ENCODE results near the gene KDM4B.

The KDM4B gene

DNA sequence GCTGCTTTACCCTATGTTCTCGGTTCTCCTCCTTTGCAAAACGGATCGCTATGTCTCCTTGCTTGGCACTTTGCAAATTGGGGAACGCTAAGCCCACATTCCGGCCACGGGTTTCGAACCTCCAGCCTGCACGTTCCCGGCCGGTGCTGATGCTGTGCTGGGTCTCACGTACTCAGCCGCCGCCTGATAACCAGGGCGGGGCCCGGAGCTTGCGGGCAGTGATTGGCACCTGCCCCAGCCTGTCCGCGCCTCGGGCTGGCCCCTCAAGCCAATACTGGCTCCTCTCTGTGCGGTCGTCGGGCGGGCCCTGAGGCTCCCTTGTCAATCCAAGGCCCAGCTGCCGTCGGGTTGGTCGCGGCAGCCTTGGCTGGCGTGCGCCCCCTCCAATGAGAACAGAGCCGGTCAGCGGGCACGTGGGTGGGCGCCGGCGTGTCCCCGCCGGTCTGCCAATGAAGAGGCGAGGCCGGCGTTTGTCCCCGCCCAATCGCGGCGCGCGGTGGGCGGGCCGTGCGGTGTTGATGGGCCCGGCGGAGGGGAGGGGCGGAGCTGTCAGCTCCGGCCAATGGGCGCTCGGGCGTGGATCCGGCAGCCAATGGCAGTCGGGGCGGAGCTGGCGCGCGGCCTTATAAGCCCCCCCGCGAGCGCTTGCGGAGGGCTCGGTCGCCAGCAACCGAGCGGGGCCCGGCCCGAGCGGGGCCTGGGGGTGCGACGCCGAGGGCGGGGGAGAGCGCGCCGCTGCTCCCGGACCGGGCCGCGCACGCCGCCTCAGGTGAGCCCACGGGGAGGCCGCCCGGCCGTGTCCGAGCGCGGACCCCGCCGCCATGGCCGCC, at the start of gene KDM4B:
TSS of gene KDM4B (plus strand) at position 652 of the 830 bp plus-strand sequence. CDS start 63,778 bp downstream, outside the sequence.
- in situ Hi-C loops (cut with HindIII; ENCODE audit: low pct_ligation_motif_present, low sequenced_read_pairs), result no loop called here
- DNase-seq, result peak; percentile 99
- Histone ChIP-seq H3K27ac (no peak within 1 kb of the TSS), H3K27me3 (replicated peaks) (no peaks in the 10 kb centered on the region), H3K36me3 (replicated peaks) (no peaks in the 10 kb centered on the region), H3K4me3 (ENCODE audit: low read depth, low read length) (peak within 1 kb of the TSS; percentile 71)
- TF ChIP-seq, protein P1, sequence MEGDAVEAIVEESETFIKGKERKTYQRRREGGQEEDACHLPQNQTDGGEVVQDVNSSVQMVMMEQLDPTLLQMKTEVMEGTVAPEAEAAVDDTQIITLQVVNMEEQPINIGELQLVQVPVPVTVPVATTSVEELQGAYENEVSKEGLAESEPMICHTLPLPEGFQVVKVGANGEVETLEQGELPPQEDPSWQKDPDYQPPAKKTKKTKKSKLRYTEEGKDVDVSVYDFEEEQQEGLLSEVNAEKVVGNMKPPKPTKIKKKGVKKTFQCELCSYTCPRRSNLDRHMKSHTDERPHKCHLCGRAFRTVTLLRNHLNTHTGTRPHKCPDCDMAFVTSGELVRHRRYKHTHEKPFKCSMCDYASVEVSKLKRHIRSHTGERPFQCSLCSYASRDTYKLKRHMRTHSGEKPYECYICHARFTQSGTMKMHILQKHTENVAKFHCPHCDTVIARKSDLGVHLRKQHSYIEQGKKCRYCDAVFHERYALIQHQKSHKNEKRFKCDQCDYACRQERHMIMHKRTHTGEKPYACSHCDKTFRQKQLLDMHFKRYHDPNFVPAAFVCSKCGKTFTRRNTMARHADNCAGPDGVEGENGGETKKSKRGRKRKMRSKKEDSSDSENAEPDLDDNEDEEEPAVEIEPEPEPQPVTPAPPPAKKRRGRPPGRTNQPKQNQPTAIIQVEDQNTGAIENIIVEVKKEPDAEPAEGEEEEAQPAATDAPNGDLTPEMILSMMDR (IDR thresholded peaks at IDR 0.05; ENCODE audit: low read depth, low read length, missing control alignments), result no peak

DNA sequence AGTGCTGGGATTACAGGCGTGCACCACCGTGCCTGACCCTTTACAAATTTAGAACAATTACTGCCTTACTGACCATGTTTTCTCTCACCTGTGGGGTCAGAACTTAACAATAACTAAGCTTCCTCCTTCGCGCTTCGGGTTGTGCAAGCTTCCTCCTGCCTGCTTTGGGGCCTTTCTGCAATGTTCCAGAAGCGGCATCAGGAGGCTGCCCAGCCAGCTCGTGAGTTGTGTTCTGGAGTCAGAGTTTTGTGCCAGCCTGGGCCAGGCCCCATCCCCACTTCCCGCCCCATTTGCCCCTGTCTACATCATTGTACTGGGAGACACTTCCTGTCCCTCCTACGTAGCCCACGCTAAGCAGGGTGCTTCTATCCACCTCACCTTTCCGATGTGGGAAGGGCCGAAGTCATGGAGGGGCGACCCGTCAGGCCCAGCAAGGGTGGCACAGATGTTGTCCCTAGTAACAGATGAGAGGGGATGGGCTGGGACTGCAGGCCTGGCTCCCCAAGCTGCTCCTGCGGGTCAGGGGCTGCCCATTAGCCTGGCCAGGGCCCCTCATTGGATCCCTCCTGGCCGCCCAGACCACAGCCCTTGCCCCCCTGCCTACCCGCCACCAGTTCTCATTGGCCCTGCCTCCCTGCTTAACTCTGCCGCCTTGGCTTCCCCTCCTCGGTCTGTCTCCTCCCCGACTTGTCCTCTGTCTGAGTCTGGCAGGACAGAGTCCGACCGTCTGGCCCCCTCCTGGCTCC, 46.2 kb upstream of the KDM4B start:
- H3K4me3 ChIP-seq (ENCODE audit: low read depth, low read length), result no peak overlapping the region
- H3K27ac ChIP-seq, result no peak overlapping the region
- in situ Hi-C loops (cut with HindIII; ENCODE audit: low pct_ligation_motif_present, low sequenced_read_pairs), result no loop called here
- H3K27me3 ChIP-seq (replicated peaks), result no peaks in the 10 kb centered on the region
- H3K36me3 ChIP-seq (replicated peaks), result peaks cover 7% of the 10 kb centered on the region
- DNase-seq, result no peak
- TF ChIP-seq, protein P1 (IDR thresholded peaks at IDR 0.05; ENCODE audit: low read depth, low read length, missing control alignments), result no peak

DNA sequence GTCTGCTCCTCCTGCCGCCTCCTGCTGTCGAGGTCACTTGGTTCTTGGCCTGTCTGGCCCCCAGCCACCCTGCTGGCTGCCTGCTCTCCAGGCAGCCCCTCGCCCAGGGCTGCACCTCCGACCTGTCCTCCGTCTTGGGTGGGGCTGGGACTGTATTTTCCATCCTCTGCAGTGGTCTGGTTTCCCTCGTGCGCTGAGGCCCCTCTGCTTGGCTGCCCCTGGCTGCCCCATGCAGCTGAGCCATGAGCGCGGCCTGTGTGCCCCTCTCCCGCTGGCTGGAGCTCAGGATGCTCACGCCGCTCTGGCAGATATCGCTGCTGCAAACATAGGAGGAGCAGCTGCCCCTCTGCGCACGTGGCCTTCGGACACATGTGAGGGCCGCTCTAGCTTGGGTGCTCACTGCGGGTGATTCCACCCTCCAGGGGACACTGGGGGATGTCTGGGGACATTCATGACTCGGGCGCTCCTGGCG, 45.6 kb upstream of the KDM4B start:
- H3K27me3 ChIP-seq (replicated peaks), result no peaks in the 10 kb centered on the region
- no peak for DNase-seq
- TF ChIP-seq, protein P1 (IDR thresholded peaks at IDR 0.05; ENCODE audit: low read depth, low read length, missing control alignments), result no peak
- no peak overlapping the region for H3K4me3 ChIP-seq (ENCODE audit: low read depth, low read length)
- in situ Hi-C loops (cut with HindIII; ENCODE audit: low pct_ligation_motif_present, low sequenced_read_pairs), result no loop called here
- no peak overlapping the region for H3K27ac ChIP-seq
- peaks cover 7% of the 10 kb centered on the region for H3K36me3 ChIP-seq (replicated peaks)

DNA sequence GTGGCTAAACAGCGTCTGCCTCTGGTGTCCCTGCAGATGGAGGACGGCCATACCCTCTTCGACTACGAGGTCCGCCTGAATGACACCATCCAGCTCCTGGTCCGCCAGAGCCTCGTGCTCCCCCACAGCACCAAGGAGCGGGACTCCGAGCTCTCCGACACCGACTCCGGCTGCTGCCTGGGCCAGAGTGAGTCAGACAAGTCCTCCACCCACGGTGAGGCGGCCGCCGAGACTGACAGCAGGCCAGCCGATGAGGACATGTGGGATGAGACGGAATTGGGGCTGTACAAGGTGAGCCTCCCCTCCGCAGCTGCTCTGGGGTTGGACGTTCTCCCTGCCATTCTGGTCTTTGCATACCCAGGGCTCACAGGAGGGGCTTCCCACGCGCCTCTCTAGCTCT, 39.7 kb upstream of the KDM4B start:
- TF ChIP-seq, protein P1 (IDR thresholded peaks at IDR 0.05; ENCODE audit: low read depth, low read length, missing control alignments), result no peak
- Histone ChIP-seq H3K4me3 (ENCODE audit: low read depth, low read length) (no peak overlapping the region), H3K36me3 (replicated peaks) (peaks cover 21% of the 10 kb centered on the region), H3K27me3 (replicated peaks) (no peaks in the 10 kb centered on the region), H3K27ac (no peak overlapping the region)
- in situ Hi-C loops (cut with HindIII; ENCODE audit: low pct_ligation_motif_present, low sequenced_read_pairs), result no loop called here
- peak; percentile 76 for DNase-seq

GRCh38 chr19:4930664-4931063, 38.2 kb upstream of the KDM4B start:
- in situ Hi-C loops (cut with HindIII; ENCODE audit: low pct_ligation_motif_present, low sequenced_read_pairs), result no loop called here
- Histone ChIP-seq H3K4me3 (ENCODE audit: low read depth, low read length) (no peak overlapping the region), H3K27ac (no peak overlapping the region), H3K27me3 (replicated peaks) (no peaks in the 10 kb centered on the region), H3K36me3 (replicated peaks) (peaks cover 31% of the 10 kb centered on the region)
- TF ChIP-seq, protein P1 (IDR thresholded peaks at IDR 0.05; ENCODE audit: low read depth, low read length, missing control alignments), result no peak
- no peak for DNase-seq

Measured in brain microvascular endothelial cell (primary cell).